C4-2B (cell line): ENCODE results near the gene TIMM21.

Experiments used
- H3K27ac ChIP-seq: fragments of 450-650 bp; 2 replicates; pipeline ENCODE4 v1.5.1; 2017
- CTCF ChIP-seq: fragments of 450-650 bp; conservative IDR thresholded peaks from 2 replicates; pipeline ENCODE4 v1.5.1; 2017; ENCODE audit warnings: mild to moderate bottlenecking
- ZFX ChIP-seq: fragments of 450-650 bp; IDR thresholded peaks from 2 replicates; pipeline ENCODE4 v1.6.1; 2017

Gene TIMM21

GRCh38 chr18:74198453-74198852 is 50.1 kb downstream of the TIMM21 start:
- TF ChIP-seq CTCF (no peak), ZFX (no peak)
- peak overlapping the region; percentile 62 for H3K27ac ChIP-seq

- TF ChIP-seq ZFX (no peak), CTCF (no peak)
- H3K27ac ChIP-seq: no peak overlapping the region
Measured at GRCh38 chr18:74200780-74201179, 52.5 kb downstream of the TIMM21 start.

- H3K27ac ChIP-seq: peak overlapping the region; percentile 15; the same call in 1 of the 2 replicates
- TF ChIP-seq CTCF: no peak
- no peak for TF ChIP-seq ZFX
Measured at GRCh38 chr18:74203811-74204210, 55.5 kb downstream of the TIMM21 start.

- H3K27ac ChIP-seq: no peak overlapping the region
- TF ChIP-seq CTCF: no peak
- no peak for TF ChIP-seq ZFX
Measured at GRCh38 chr18:74204526-74205152, 56.3 kb downstream of the TIMM21 start.
